Esophagus squamous epithelium (tissue), 5 donors: ENCODE measurements around the gene ATPAF1. TPM values are rescaled to one million over a fixed set of nuclear protein-coding genes. Genes with fewer than 3 reads are reported as not detected.
"Not testable (repeated sequence)": the region's sequence is repeated elsewhere in the genome, so short reads cannot be mapped to it uniquely, and the experiment has no call there.

ENCODE experiments used
- DNase-seq: peaks from one replicate; lab custom pipeline; 2025; lab: John Stamatoyannopoulos, UW
- H3K27ac ChIP-seq, 4 donors: fragments of 200-600 bp; sonication (generic); one replicate each; pipeline ENCODE4 v1.5.1; 2016 to 2019; ENCODE audit warnings: mild to moderate bottlenecking in 1 of 4
- H3K27me3 ChIP-seq, 4 donors: fragments of 200-600 bp; sonication (generic); 1 replicate in 3 of 4; 2 replicates in 1 of 4; pipeline versions ENCODE4 v1.5.1 to v1.6.0; 2017 to 2021; ENCODE audit warnings: antibody characterized with exemption in 1 of 4
- H3K36me3 ChIP-seq, 3 donors: fragments of 200-600 bp; sonication (generic); one replicate each; pipeline ENCODE4 v1.5.1; 2016 to 2019
- H3K4me1 ChIP-seq, 3 donors: fragments of 200-600 bp; sonication (generic); one replicate each; pipeline ENCODE4 v1.5.1; 2017 to 2019
- H3K4me3 ChIP-seq, 4 donors: fragments of 200-600 bp; sonication (generic); 1 replicate in 3 of 4; 2 replicates in 1 of 4; pipeline ENCODE4 v1.5.1; 2016 to 2019; ENCODE audit warnings: mild to moderate bottlenecking in 2 of 4, moderate library complexity in 1 of 4
- H3K9me3 ChIP-seq, 3 donors: fragments of 200-600 bp; sonication (generic); one replicate each; pipeline ENCODE4 v1.5.1; 2016 to 2019
- CTCF ChIP-seq, 6 experiments: fragments of 450-650 bp in 4 of 6; fragments of 200-600 bp in 2 of 6; sonication (generic) in 2 of 6; IDR thresholded peaks; one replicate each; pipeline ENCODE4 v1.5.1; 2016 to 2019; ENCODE audit warnings: antibody characterized with exemption in 6 of 6, mild to moderate bottlenecking in 4 of 6, moderate library complexity in 4 of 6
- POLR2A ChIP-seq, 4 donors: fragments of 450-650 bp; IDR thresholded peaks; one replicate each; pipeline ENCODE4 v1.6.1; 2017; ENCODE audit warnings: antibody characterized with exemption in 4 of 4, mild to moderate bottlenecking in 4 of 4, moderate library complexity in 3 of 4
- WGBS, 2 donors: methylation state at CpG; one replicate each; pipeline ENCODE4 v1.1.5; 2018; 5-methylcytosine and 5-hydroxymethylcytosine counted together
- intact Hi-C: fragments of 100-400 bp; cut with DNase I; formaldehyde crosslinking; loops from one replicate; pipeline ENCODE4 v1.15.0; 2022
- total RNA-seq, 4 donors: library from RNA; depleted of rRNA; stranded (reverse); fragments of >200 nt; gene quantifications; one replicate each; pipeline ENCODE4 v1.1.0, GENCODE V29; 2016
- donor health status: DM: yes; HTN: yes; CAD: no.

Gene ATPAF1
- total RNA-seq, 4 donors from 2014 or later: 25.7 to 39.1 (median 32.8) TPM

GRCh38 chr1:46705408-46705807 is 37.2 kb upstream of the ATPAF1 start:
- WGBS, 2 donors: 66 to 68% methylated on average over 9 of the region's 9 CpGs
- no peaks in the 10 kb centered on the region for H3K9me3 ChIP-seq
- no peak overlapping the region for H3K4me3 ChIP-seq
- no peak for DNase-seq
- H3K4me1 ChIP-seq: no peaks in the 10 kb centered on the region
- no peaks in the 10 kb centered on the region for H3K27me3 ChIP-seq
- H3K27ac ChIP-seq: no peak overlapping the region
- intact Hi-C loops: no loop called here
- no peak for TF ChIP-seq CTCF (IDR thresholded peaks at IDR 0.05)
- TF ChIP-seq POLR2A (IDR thresholded peaks at IDR 0.05): no peak
- peaks cover 0 to 98% (median 25%) of the 10 kb centered on the region in 3 donors for H3K36me3 ChIP-seq

- intact Hi-C loops: no loop called here
- no peak overlapping the region for H3K27ac ChIP-seq
- TF ChIP-seq POLR2A (IDR thresholded peaks at IDR 0.05): no peak
- TF ChIP-seq CTCF (IDR thresholded peaks at IDR 0.05): no peak
- no peak overlapping the region for H3K4me3 ChIP-seq
- peaks cover 0 to 97% (median 25%) of the 10 kb centered on the region in 3 donors for H3K36me3 ChIP-seq
- WGBS, 2 donors: 89 to 96% methylated on average over 3 of the region's 3 CpGs
- H3K27me3 ChIP-seq: no peaks in the 10 kb centered on the region
- no peaks in the 10 kb centered on the region for H3K4me1 ChIP-seq
- no peaks in the 10 kb centered on the region for H3K9me3 ChIP-seq
- DNase-seq: no peak
Observed at GRCh38 chr1:46703927-46704641, 35.9 kb upstream of the ATPAF1 start.

GRCh38 chr1:46699666-46700065 is 31.5 kb upstream of the ATPAF1 start:
- Histone ChIP-seq H3K9me3 (no peaks in the 10 kb centered on the region), H3K27me3 (no peaks in the 10 kb centered on the region), H3K4me1 (no peaks in the 10 kb centered on the region), H3K4me3 (no peak overlapping the region), H3K27ac (no peak overlapping the region), H3K36me3 (peaks cover 8 to 90% (median 12%) of the 10 kb centered on the region in 3 donors)
- TF ChIP-seq POLR2A (IDR thresholded peaks at IDR 0.05) (no peak), CTCF (IDR thresholded peaks at IDR 0.05) (no peak)
- no peak for DNase-seq
- 53 to 65% methylated on average over 3 of the region's 3 CpGs for WGBS, 2 donors
- intact Hi-C loops: no loop called here

GRCh38 chr1:46697053-46697452 is 28.9 kb upstream of the ATPAF1 start:
- no peak overlapping the region for H3K27ac ChIP-seq
- no peak for DNase-seq
- intact Hi-C loops: no loop called here
- WGBS, 2 donors: 88 to 95% methylated on average over 2 of the region's 2 CpGs
- TF ChIP-seq POLR2A (IDR thresholded peaks at IDR 0.05): no peak
- no peak for TF ChIP-seq CTCF (IDR thresholded peaks at IDR 0.05)
- peaks cover 8 to 83% (median 12%) of the 10 kb centered on the region in 3 donors for H3K36me3 ChIP-seq
- H3K9me3 ChIP-seq: no peaks in the 10 kb centered on the region
- peaks cover 0 to 5% (median 0%) of the 10 kb centered on the region in 3 donors for H3K4me1 ChIP-seq
- H3K4me3 ChIP-seq: no peak overlapping the region
- H3K27me3 ChIP-seq: no peaks in the 10 kb centered on the region

GRCh38 chr1:46694676-46695075 is 26.5 kb upstream of the ATPAF1 start:
- DNase-seq, H3K4me3 ChIP-seq, H3K27me3 ChIP-seq, H3K27ac ChIP-seq, intact Hi-C loops, H3K9me3 ChIP-seq: not testable (repeated sequence)
- WGBS, 2 donors: 92 to 100% methylated on average over 3 to 4 of the region's 4 CpGs
- peaks cover 0 to 18% (median 0%) of the 10 kb centered on the region in 3 donors for H3K4me1 ChIP-seq
- H3K36me3 ChIP-seq: peaks cover 8 to 84% (median 15%) of the 10 kb centered on the region in 3 donors
